Heart left ventricle (tissue), 13 donors: Measurements from ENCODE around the gene IRF1.

Source experiments
- CTCF ChIP-seq, 12 donors: fragments of 200-600 bp; sonication (generic) in 4 of 12; IDR thresholded peaks; one replicate each; pipeline versions ENCODE4 v1.5.0 to v1.8.0; 2018 to 2022; ENCODE audit warnings: antibody characterized with exemption in 12 of 12, mild to moderate bottlenecking in 5 of 12
- POLR2A ChIP-seq, 2 donors: fragments of 450-650 bp; IDR thresholded peaks; one replicate each; pipeline ENCODE4 v1.6.1; 2017; ENCODE audit warnings: antibody characterized with exemption in 2 of 2, mild to moderate bottlenecking in 2 of 2, moderate library complexity in 2 of 2
- donor health status: ischemic (EF 13 %, LVEDD 7.1; RV severe dilation, severe dysfunction).
- donor health status: DM: no; HTN: yes; CAD: no.
- donor health status: DM: no; HTN: no; CAD: no.
- donor health status: ischemic (EF 25% LVEDD 6.9; RV normal size, moderate dysfunction).
- donor health status: ischemic (EF 25% LVEDD 5.7; RV mildly dilated, moderate dysfunction).
- donor health status: ischemic (EF 35%, LVEDD 5.7; RV mildly dilated, moderate dysfunction).
- donor health status: nonischemic (EF 11% LVEDD 7.7; RV severe dilation, severe dysfunction).
- donor health status: DM: yes; HTN: yes; CAD: no.
- donor health status: PGD.
- donor health status: ischemic (EF 29% LVEDD 5.4; RV normal size, mild dysfunction).
- donor health status: nonischemic (EF 23%, LVEDD 6.1; RV moderate dilation, normal function).

GRCh38 chr5:132501961-132502931, 11.7 kb upstream of the IRF1 start:
- TF ChIP-seq CTCF (IDR thresholded peaks at IDR 0.05) = no peak
- TF ChIP-seq POLR2A (IDR thresholded peaks at IDR 0.05) = no peak
